Eye (tissue), 1 donor: Measurements from ENCODE around the gene CRISPLD2.

Source experiments
- DNase-seq: peaks from one replicate; pipeline ENCODE4 v3.0.0-alpha.2; 2015

The CRISPLD2 gene

DNA sequence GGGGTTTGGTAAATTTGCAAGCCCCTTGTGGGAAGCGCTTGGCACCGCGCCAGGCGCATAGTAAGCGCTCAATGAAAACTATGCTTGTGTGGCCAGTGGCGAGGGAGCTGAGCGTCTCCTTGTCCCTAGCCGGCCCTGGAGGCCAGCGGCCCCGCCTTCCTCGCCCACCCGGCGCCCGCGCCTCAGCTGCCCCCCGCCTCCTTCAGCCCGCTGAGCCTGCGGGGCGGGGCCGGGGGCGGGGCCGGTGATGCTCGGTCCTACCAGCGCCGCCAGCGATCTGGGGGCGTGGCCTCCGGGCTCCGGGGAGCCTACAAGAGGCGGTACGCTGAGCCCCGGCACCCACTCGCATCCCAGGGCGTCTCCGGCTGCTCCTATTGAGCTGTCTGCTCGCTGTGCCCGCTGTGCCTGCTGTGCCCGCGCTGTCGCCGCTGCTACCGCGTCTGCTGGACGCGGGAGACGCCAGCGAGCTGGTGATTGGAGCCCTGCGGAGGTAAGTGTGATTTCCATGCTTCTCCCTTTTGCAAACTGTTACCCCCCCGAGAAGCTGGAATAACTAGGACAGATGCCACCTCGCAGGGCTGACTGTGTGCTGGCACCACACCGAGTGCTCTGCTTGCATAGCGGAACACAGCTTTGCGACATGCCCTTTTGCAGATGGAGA is at the start of gene CRISPLD2:
Gene CRISPLD2 (plus strand): TSS at position 342 of the 661 bp plus-strand sequence. CDS start 18,511 bp downstream, outside the sequence.
- DNase-seq: peak; percentile 97

DNA sequence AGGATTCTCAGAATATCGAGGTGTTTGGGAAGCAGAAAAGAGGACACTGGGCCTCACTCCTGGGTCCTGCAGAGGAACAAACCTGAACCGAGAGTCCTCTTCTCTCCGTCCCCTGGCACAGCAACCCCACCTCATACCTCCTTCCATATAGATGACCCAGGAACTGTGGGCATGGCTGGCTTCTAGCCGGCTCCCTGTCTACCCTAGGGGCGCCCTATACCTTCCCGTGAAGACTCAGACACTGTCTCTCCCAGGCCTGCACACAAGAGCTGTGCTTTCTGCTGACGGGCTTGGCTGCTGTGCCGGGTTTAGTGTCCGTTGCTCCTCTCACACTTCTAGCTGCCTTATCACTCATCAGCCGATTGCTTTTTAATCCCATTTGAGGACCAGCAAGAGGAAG is 46.5 kb upstream of the CRISPLD2 start:
- DNase-seq: no peak

- DNase-seq: no peak
Measured at GRCh38 chr16:84774810-84775209, 45.0 kb upstream of the CRISPLD2 start.

- no peak for DNase-seq
Measured at GRCh38 chr16:84775262-84775810, 44.4 kb upstream of the CRISPLD2 start.

DNA sequence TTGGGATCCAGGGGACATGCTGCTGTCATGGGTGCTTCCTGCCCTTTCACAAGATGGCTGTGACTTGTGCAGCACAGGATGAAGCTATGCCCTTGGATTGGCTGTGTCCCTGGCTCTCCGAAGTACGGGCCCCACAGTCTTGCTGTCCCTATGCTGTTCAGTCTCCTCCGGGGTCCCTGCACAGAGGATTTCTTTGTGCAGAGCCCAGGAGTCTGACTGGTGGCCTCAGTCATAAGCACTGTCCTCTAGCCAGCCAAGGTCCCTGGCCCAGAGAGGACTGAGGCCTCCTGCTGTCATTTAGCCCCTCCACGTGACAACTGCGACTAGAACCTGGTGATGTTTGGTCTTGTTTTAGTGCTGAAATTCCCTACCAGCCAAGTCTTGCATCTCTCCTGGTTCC is 42.4 kb upstream of the CRISPLD2 start:
- no peak for DNase-seq

GRCh38 chr16:84778720-84779119 is 41.1 kb upstream of the CRISPLD2 start:
- DNase-seq: no peak

DNA sequence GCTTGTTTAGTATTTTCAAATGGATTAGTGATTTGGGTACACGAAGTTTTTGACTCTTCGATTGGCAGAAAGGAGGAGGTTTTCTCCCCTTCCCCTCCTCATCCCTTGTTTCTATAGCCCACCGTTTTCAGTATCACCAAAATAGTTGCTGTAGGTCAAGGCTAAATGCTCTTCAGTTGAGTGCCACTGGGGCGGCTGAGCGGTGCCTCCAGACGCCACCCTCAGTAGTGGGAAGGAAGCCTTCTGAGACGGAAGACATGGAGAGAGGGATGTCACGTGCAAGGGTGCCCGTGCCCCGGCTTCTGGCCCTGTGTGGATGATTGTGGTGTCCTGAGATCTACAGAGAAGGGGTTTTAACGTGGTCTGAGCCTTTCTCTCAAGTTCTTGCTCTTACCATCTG is 39.7 kb upstream of the CRISPLD2 start:
- DNase-seq: no peak

DNA sequence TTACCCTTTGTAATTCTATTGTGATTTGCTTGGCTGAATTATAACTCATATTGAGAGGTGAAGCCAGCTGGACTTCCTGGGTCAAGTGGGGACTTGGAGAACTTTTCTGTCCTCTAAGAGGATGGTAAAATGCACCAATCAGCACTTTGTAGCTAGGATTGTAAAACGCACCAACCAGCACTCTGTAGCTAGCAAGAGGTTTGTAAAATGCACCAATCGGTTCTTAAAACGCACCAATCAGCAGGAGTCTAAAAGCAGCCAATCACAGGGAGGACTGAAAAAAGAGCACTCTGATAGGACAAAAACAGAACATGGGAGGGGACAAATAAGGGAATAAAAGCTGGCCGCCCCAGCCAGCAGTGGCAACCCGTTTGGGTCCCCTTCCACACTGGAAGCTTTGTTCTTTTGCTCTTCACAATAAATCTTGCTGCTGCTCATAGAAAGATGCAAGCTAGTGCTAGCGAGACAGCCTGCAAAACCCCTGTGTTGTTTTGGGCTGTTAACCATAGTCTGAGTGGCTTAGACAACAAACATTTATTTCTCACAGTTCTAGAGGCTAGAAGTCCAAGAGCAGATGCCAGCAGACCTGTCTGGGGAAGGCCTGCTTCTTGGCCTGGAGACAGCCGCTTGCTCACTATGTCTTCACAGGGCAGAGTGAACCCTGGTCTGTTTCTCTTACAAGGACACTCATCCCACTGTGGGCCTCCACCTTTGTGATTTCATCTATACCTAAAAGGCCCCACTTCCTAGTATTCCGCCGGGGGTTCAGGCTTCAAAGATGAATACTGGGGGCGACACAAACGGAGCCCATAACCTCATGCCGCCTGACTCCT is 39.0 kb upstream of the CRISPLD2 start:
- no peak for DNase-seq

DNA sequence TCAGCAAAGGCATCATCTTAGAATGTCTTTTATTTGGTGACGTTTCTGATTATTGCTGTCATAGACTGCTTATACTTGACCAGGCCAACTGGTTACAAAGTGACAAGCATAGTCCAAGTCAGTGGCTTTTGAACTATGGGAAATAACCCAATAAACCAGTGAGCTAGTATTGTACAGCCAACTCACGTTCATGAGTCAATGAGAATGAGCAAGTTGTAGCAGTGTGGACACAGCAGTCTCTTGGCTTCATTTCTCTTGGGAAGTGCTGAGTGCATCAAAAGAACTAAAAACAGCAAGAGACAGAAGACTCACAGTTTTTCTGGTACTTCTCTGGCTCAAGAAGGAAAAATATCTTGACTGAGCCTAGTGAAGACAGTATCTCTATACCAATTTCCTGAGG is 36.9 kb upstream of the CRISPLD2 start:
- no peak for DNase-seq

DNA sequence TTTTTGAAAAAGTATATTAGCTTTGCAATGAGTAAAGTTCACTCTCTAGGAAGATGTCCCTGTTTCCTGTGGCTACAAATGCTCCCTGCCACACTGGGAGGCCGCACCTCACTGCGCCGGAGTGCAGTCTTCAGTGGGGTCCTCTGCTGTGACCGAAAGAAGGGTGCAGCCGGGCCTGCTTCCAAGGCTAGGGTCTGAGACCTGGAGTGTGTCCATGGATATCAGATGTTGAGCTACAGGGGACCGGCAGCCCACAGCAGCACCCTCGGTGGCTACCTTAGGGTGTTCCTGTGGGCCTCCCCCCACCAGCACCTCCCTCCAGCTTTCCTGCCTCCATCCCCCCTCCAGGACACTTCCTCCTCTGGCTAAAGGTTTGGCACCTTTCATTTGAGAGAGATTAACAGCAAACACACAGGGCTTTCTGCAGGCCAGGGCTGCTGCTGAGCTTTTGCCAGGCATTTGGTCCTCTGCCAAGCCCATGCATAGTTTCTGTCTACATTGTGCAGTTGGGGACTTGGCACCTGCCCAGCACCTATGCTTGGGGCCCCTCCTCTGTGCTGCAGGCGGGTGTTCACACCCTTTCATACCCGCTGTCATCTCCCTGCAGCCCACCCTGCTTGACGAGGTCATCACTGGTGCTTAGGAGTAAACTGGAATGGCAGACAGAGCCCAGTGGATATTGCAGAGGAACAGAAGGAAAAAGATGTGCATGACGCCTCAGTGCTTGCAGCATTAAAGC is 33.8 kb upstream of the CRISPLD2 start:
- peak; percentile 83 for DNase-seq

GRCh38 chr16:84786605-84787262 is 33.1 kb upstream of the CRISPLD2 start:
- no peak for DNase-seq

DNA sequence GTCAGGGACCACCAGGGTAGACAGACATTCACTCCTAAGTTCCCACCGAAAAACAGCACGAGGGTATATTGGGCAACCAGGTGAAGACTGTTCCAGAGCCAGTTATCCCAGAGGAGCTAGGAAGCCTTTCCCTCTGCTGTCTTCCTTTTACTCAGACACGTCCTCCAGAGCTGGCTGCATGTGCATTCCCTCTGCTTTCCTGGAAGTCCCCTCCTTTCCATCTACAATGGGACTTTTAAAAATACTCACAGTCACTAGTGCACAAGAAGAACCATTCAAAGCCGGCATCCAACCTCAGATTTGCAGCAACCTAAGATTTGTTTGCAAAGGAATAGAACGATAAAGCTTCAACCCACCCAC is 32.5 kb upstream of the CRISPLD2 start:
- DNase-seq: no peak

- peak; percentile 70 for DNase-seq
Measured at GRCh38 chr16:84788920-84789391, 30.8 kb upstream of the CRISPLD2 start.

GRCh38 chr16:84789431-84789830 is 30.4 kb upstream of the CRISPLD2 start:
- no peak for DNase-seq

- DNase-seq: no peak
Measured at GRCh38 chr16:84790301-84790700, 29.5 kb upstream of the CRISPLD2 start.

- DNase-seq: peak; percentile 26
Measured at GRCh38 chr16:84791088-84791487, 28.7 kb upstream of the CRISPLD2 start.

- no peak for DNase-seq
Measured at GRCh38 chr16:84791501-84791900, 28.3 kb upstream of the CRISPLD2 start.

- DNase-seq: no peak
Measured at GRCh38 chr16:84794186-84794585, 25.6 kb upstream of the CRISPLD2 start.

DNA sequence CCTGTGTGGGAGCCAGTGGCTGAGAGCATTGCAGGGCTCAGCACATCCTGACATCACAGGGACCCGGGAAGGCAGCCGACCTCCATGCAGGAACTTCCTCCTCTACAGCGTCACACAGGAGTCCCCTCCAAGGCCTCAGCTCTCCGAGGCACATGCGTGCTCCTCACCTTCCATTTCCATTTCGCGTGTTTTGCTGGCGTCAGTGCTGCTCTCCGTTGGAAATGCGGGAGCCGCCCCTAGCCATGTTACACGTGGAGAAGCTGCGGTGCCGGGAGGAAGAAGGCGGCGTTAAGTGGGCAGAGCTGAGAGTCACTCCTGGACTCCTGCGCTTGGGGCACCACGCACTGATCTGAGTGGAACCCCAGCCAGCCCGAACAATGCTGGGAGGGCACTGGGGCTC is 25.2 kb upstream of the CRISPLD2 start:
- DNase-seq: no peak

GRCh38 chr16:84795329-84796053 is 24.3 kb upstream of the CRISPLD2 start:
- DNase-seq: no peak

- peak; percentile 33 for DNase-seq
Measured at GRCh38 chr16:84800158-84800978, 19.4 kb upstream of the CRISPLD2 start.
